GM18873 (cell line): ENCODE results near the gene TXNL4A.

Experiments used
- ATAC-seq: cut with Tn5 transposase; IDR thresholded peaks from one replicate; pipeline ENCODE4 v1.9.1; 2021; ENCODE audit warnings: mild to moderate bottlenecking, moderate library complexity, moderate number of reproducible peaks; ENCODE audit not compliant: unreplicated experiment, low FRiP score

TXNL4A gene

DNA sequence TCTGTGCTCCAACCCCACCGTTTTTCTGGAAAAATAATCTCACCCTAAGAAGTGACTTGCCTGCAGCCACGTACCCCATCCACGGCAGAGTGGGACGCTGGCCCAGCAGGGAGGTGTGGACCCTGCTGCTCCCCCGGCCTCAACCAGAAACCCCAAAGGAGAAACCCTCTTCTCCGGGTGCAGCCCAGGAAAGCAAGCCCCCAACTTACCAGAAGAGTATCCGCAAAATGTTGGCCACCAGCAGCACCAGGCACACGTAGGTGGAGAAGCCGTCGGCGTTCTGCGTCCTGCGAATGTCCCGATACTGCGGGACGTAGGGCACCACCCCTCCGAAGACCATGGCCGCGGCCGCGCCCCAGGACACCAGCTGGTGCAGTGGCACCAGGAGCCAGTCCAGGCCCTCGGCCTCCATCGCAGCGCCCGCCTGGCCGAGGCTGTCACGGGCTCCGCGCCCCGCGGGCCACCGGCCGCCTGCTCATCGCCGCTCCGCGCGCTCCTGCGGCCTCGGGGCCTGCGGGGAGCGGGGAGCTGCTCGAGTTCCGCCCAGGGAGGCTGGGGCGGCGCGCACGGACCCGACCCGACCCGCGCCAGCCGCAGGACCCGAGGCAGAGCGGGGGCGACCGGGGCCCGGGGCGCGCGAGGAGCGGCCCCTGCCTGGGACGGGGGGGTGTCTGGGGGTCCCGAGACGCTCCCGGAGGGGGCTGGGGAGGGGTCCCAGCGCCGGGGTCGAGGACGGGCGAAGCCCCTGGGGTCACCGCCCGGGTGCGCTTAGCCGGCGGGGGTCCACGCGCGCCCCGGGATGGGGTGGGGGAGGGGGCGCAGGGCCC lies 37.6 kb downstream of the TXNL4A start:
- no peak for ATAC-seq

DNA sequence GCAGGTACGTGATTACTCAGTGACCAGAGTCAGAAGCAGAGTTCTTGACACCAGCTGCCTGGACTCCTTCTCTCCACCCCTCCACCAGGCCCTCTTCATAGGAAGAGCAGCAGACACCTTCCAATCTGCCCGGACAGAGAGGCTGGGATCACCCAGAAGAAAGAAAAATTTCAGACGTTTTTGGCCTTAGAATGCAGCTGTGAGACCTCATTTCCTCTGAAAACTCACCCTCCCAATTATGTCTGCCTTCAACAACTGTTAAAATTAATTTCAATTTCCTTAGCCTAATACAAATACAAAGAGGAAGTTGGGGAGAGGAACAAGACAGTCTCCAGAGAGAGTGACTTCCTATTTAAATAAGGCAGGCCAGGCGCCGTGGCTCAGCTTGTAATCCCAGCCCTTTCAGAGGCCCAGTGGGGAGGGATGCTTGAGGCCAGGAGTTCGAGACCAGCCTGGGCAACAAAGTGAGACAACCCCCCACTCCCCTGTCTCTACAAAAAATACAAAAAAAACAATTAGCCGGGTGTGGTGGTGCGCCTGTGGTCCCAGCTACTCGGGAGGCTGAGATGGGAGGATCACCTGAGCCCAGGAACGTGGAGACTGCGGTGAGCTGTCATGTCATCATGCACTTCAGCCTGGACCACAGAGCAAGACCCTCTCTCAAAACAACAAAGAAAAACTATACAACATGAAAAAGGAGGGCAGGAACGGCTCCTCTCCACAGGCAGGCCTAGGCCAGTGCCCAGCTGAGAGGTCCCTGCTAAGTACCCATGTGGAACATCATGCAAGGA lies 38.5 kb downstream of the TXNL4A start:
- no peak for ATAC-seq

DNA sequence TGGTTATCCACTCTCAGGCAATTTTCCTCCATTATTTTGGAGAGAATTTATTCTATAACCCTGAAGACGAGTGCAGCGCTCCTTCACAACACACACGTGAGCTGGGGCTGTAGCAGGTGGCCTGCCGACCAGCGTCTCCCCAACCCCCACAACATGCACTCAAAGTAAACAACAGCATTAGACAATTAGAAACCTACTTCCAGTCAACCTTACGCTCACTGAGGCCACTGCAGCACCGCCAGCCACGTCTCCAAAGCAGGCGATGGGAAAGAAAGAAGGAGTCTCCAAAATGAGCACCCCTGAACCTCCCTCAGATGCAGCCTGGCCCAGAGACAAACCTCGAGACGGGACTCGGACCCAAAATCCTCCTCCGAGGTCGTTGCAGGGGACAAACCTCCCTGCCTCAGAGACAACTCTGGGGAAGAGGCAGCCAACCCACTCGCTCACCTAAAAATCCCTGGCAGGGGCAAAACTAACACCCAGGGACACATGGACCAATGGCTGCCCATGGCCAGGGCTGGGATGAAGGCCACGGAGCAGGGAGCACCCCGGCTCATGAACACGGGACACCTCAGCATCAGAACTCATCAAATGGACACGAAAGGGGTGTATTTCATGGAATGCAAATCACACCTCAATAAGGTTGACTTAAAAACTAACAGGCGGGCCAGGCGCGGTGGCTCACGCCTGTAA lies 39.5 kb downstream of the TXNL4A start:
- no peak for ATAC-seq

DNA sequence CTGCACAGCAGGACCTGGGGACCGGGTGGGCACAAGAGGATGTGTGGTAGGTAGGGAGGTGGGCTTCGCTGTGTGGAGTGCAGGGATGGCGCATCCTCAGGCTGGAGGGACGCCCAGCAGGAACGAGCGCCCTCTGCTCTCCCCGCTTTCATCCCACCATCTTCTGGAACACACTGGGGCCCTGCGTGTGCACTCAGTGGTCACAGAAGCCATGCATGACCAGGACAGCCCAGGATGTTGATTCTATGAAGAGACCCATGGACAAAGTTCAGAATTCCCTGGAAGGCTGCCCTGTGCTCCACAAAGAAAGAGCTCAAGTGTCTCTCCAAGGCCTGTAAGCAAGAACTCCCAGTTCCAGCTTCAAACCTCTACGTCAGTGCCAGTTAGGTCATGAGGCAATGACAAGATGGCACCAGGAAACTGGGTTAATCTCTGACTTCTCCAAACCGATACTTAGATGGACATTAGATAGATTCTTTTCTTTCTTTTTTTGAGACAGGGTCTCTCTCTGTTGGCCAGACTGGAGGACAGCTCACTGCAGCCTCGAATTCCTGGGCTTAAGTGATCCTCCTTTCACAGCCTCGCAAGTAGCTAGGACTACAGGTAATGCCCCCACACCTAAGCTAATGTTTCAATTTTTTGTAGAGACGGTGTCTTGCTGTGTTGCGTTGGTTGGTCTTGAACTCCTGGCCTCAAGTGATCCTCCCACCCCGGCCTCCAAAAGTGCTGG lies 40.3 kb downstream of the TXNL4A start:
- ATAC-seq = no peak

DNA sequence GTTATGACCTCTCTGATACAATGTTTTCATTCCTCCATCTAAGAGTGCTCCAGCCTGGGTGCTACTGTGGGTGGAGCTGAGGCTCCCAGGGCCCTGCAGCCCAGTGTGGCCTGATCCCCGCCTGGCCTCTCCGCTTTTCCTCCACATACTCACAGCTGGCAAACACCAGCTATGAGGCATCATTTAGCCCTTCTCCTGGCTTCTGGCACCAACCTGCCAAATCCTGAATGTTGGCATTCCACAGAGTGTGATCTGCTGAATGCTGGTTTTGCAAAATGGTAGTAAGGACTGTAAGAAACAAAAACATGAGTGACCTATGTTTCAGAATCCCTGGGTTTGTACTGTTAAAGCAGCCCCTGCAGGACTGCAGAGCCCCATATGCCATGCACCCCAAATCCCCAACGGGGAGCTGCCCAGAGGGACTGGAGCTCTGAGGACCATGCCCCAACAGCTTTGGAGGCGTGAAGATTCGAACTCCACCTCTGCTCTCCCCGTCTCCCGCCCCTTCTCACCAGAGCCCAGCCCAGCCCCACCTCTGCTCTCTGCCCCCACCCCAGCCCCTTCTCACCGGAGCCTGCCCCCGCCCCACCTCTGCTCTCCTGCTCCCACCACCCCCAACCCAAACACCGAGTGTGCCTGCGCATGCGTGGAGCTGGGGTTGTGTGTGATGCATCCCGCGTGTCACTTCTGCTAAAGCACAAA lies 41.2 kb downstream of the TXNL4A start:
- no peak for ATAC-seq

DNA sequence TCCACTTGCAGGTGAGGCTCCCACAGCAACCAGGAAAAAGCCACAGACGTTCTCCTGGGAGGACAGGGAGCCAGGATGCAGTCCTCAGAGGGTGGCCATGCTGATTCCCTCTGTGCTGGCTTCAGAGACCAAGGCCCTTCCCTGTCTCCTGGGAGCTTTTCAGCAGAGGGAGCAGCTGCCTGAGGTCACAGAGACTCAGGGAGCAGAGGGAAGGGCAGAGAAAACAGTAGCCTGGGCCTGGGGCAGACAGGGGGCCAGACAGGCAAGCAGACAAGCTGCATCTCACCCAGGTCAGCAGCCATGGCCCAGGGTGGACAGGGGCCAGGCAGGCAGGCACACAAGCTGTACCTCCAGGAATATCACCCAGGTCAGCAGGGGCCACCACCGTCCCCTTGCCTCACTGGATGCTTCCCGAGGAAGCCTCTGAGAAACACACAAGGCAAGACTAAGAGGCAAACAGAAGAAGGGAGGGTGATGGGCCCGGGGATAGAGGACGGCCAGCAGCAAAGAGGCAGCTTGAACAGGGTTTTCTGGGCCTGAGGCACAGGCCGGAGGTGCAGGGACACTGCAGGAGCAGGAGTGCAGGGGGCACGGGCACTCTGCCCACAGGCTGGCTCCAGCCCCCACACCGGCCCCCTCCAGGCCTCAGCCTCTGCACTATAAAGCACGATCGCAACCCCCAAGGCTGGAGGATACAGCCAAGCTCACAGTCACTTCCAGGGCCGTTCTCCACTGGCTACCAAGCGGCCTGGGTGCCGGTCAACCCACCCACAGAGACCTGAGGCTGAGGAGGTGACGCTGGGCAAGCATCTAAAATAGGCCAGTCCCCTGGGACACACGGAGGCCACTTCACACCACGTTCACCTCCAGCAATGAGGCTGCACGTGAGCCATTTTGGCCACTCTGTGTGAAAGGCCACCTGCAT lies 43.0 kb downstream of the TXNL4A start:
- no peak for ATAC-seq

DNA sequence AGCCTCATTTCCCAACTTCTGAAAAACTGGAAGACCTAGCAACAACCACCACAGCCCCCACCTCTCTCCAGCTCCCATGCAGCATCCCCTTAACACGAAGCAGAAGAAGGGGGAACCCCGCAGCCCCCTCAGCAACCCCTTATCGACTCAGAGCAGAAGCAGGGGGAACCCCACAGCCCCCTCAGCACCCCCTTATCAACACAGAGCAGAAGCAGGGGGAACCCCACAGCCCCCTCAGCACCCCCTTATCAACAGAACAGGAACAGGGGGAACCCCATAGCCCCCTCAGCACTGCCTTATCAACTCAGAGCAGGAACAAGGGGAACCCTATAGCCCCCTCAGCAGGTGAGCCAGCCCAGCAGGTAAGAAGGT lies 43.6 kb downstream of the TXNL4A start:
- no peak for ATAC-seq

DNA sequence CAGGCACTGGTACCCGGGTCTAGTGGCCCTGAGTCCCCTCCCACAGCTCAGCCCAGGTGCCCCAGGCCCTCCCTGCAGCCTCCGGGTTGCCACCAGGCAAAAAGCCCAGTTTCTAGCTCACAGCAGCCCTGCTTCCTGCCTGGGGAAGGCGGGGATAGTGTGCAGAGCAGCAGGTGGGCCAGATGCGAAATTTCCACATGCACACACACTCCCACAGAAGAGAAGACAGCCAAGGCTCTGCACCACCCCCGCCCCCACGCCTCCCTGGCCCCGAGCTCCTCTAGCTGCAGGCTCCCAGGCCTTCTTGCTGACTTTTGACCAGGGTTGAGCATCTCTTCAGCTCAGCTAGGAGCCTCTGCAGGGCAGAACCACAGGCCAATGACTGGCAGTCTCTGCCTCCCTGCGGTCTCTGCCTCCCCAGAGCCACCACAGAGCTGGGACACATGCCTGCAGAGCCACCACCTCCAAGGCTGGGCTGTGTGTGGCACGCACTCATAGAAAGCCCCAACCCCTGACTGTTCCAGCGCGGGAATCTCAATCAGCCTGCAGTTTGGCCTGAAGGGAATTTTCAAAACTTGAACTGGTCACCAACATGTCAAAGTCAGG lies 44.1 kb downstream of the TXNL4A start:
- ATAC-seq = no peak

DNA sequence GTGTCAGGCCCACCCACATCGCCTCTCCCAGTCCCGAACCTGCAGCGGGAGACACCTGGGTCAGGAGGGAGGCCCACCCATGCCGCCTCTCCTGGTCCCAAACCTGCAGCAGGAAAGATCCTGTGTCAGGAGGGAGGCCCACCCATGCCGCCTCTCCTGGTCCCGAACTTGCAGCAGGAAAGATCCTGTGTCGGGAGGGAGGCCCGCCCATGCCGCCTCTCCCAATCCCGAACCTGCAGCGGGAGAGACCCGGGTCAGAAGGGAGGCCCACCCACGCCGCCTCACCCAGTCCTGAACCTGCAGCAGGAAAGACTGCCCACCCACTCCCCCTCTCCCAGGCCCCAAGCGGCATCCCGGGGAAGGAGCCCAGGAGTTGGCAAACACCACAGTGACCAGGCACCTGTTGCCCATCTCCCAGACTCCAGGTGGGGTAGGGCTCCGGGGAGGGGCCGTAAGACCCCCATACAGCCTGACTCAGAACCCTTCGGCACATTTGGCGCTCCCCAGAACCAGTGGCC lies 44.7 kb downstream of the TXNL4A start:
- no peak for ATAC-seq

DNA sequence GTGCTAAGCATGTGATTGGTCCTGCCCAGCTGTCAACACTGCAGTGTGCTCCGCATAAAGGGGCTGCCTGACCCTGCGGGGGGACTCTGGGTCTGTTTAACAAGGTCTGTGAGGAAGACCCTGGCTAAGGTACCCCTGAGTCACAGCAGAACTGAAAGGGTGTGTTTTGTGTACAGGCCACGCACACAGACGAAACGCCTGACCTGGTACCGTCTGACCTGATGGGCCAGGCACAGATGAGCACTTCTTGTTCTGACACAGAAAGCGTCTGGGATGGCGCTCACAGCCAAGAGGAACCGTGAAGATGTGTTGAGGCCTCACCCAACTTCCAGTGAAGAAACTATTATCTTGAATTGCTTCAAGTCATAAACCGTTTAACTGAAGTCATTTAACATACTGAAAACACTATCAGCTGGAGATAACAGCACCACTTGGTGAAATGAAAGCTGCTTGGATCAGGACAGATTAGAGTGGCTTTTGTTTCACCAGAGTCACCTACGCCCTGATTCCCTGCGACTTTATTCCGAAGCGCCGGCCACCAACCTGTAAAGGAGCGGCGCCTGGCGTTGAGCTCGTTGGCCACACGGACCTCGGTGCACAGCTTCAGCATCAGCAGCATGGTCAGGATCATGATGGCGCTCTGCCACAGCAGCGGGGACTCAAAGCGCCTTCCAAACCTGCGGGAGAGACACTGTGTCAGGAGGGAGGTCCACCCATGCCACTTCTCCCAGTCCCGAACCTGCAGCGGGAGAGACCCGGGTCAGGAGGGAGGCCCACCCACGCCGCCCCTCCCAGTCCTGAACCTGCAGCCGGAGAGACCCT lies 45.4 kb downstream of the TXNL4A start:
- no peak for ATAC-seq

DNA sequence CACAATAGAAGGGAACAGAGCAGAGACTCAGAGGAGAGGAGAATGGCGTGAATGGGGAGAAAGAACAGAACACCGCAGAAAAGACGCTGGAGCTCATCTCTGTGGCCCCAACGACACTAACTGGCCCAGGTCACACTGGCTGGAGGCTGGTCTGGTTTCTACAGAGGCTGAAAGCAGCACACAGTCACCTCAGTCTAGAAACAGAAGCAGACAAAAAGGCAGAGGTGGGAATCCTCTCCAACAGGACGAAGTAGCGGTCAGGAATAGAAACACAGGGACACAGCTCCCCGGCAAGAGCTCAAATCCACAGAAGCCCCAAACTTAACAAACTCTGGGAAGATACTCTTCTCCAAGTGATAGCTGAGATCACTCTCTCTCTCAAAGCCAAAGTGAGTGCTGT lies 46.2 kb downstream of the TXNL4A start:
- no peak for ATAC-seq

DNA sequence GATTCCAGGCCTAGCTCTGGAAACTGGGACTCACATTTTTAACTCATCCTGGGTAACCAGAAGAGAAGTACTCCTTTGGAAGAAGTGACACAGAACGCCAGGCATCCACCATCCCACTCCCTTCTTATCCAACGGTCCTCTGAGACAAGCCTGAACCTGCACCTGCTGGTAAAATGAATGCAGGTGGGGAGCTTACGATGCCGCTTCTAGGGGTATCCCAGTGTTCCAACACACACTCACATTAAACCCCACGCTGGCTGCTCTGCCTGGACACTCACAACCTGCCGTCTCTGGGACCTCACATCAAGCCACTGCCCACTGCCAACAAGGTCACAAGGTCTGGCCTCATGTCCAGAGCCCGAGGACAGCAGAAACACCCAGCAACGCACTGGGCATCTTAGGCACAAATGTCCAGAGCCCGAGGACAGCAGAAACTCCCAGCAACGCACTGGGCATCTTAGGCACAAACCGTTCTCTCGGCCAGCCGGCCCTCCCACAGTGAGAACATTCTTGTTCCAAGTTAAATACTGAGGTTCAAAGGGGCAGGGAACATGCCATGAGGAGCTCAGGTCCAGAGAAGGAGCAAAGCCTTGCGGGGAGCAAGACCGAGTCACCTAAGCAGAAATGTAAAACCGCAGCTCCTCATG lies 46.8 kb downstream of the TXNL4A start:
- no peak for ATAC-seq

DNA sequence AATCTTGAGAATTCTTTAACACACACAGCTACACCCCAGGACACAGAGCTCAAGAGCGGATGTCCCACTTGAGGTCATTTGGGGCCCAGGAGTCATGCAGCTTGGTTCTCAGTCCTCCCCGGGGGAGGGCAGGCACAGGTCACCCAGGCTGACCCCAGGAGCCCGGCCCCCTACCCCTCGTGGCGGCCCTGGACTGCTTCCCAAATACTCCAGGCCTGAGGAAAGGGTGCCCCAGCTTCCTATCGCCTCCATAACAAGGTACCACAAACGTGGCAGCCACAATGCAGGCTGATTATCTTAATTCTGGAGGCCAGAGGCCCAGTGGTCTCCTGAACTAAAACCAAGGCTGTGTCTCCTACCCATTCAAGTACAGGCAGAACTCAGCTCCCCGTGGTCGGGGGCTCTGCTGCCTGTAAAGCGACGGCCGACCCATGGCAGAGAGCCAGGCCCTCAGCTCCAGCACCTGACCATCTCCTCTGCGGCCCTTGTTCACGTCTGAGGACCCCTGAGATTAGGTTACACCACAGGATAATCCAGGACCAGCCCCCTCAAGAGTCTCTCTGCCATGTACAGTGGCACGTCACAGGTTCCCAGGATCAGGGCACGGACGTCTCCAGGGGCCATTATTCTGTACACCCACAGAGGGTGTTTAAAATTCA lies 47.4 kb downstream of the TXNL4A start:
- no peak for ATAC-seq

DNA sequence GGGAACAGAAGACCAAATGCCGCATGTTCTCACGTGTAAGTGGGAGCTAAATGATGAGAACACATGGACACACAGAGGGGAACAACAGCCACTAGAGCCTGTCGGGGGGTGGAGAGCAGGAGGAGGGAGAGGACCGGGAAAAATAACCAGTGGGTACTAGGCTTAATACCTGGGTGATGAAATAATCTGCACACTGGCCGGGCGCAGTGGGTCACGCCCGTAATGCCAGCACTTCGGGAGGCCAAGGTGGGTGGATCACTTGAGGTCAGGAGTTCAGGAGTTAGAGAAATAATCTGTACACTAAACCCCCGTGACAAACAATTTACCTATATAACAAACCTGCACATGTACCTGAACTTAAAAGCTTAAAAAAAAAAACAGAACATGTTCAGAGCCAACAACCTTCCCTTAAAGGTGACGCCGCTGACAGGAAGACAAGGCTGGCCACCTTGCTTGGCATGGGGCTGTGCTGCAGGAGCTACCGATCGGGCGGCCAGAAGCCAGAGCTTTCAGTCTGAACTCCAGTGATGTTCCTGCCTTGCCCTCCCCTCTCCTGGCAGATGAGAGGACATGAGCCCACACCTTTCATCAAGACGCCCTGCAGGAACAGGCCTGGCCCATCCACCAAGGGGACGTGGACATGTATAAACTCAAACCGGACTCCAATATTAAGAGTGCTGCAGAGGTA lies 48.1 kb downstream of the TXNL4A start:
- ATAC-seq = no peak

DNA sequence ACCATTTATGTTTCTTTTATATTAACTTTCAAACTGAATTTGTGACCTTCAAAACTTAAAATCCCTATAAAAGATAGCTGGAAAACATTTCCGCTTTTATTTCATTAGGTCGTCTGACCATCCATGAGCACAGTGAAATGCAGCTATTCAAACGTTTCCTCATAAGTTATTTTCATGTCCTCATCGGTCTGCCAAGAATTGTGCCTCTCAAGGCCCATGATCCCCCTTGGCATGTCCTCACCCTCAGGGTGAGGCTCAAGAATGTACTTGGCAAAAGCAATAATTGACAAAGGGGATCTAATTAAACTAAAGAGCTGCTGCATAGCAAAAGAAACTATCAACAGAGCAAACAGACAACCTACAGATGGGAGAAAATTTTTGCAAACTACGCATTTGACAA lies 49.3 kb downstream of the TXNL4A start:
- ATAC-seq = no peak

DNA sequence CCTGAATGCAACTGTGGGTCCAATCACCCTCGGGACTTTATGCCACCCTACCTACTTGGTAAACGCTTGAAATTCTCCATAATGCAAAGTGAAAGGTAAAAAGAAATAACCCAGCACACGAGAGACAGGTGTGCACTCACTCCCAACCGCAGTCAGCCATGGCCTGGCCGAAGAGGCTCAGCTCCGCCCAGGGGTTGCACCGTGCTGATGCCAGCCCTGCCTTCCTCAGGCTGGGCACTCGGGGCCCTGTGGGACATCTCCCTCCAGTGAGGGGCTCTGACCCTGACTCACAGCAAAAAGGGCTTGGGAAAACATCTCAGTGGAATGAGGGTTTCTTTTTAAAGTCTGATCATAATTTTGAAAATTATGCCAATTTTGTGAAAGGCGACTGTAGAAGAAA lies 50.2 kb downstream of the TXNL4A start:
- no peak for ATAC-seq
